ENCODE results near the gene GSX2. TPM values are rescaled to one million over a fixed set of nuclear protein-coding genes. Genes with fewer than 3 reads are reported as not detected.
"Not testable (repeated sequence)": the region's sequence is repeated elsewhere in the genome, so short reads cannot be mapped to it uniquely, and the experiment has no call there.

GSX2 gene
- total RNA-seq, 1 experiment from 2014 or later = not detected

DNA sequence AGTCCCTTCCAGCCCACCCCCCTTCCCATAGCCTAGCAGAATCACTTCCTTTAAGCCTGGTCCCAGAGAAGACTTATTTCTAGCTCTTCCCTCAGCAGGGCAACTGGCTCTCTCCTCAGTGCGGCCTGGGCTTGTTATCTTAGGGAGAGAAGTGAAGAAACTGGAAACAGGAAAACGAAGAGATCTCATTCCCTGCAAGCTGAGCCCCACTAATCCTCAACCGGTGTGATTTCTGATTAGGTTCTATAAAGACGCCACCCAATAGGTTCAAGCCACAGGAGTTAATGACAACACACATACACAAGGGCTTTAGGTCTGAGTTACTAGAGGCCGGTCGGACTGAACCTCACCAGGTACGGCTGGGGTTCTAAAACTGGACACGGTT lies 3.2 kb downstream of the GSX2 start:
- DNase-seq (ENCODE audit: low spot score) = no peak

DNA sequence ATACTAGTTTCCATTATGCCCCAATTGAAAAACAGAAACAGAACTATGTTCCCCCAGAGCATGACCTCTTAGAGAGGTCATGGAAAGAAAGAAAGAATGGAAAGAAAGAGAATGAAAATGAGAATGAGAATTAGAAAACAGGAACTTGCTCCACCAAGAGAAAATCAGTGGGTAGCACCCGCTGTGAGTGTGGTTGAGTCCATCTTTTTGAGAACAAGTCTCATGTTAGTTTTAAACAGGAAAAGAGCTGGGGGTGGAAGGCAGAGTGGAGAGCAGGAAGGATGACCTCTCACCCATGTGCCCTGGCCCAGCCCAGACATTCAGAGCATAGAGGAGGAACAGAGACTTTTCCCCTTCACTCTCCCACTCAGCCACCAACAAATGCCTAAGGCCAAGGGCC lies 4.9 kb downstream of the GSX2 start:
- DNase-seq (ENCODE audit: low spot score) = no peak

DNA sequence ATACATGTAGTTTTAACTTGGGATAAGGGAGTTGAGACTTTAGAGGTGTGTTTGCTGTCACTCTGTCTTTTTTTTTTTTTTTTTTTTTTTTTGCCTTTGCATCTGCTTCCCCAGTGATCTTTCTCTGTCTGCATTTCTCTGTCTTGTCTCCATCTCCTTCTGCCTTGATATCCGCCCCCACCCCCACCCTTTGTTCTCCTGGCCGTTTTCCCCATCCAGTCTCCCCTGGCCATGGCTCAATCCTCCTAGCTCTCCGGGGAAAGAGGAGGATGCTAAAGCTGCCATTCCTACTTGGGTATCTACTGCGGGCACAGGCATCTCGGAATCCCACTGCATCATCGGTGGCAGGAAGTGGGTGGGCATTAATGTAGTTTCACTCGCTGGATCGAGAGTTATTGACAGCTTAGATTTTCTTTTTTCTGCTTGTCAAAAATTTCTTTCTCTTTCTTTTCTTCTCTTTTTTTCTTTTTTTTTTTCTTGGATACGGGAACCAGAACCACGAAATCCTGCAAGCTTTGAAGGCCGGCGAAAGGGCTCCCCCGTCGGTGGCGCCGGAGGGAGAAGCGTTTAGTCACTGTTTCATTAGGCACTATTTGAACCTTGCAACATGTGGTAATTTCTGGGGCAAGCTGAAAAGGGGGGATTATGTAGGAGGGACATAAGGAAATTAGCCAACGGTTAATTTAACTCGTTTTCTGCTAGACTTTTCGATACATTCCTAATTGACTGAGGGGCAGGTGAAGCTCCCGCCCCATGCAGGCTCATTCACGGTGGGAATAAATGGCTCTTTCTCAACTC lies 8.2 kb downstream of the GSX2 start:
- DNase-seq (ENCODE audit: low spot score) = no peak

DNA sequence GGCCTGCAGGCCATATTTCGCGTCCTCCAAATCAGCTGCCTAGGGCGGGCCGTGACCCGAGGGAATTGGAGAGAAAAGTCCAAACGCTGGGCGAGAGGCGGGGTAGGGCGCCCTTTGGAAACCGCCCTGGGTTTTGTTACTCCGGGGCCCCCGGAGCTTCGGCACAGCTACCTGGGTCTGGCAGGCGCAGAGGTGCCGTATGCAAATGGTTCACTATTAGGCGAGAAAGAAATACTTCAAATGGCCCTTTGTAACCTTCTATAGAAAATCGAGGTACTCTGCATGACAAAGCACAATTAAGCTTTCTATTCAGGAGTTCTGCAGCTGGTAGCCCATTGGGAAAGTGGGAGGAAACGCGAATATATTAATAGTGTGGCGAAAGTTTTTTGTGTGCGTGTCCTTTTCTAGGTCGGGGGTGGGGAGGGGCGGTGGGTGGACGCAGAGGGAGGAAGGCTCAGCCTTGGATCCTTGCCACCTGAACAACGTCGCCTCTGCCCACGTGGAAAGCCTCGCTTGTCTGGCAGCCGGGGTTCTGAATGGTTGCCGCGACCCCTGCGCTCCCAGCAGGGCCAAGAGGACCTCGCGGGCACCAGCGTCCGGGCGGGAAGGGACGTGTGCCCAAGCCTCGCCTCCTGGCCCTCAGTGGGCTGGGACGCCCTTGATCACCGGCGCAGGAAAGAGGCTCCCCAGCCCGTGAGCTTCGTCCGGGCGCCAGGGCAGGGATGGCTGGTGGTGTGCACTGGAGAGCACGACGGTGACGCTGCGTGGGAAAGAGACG lies 9.5 kb downstream of the GSX2 start:
- DNase-seq (ENCODE audit: low spot score) = no peak

DNA sequence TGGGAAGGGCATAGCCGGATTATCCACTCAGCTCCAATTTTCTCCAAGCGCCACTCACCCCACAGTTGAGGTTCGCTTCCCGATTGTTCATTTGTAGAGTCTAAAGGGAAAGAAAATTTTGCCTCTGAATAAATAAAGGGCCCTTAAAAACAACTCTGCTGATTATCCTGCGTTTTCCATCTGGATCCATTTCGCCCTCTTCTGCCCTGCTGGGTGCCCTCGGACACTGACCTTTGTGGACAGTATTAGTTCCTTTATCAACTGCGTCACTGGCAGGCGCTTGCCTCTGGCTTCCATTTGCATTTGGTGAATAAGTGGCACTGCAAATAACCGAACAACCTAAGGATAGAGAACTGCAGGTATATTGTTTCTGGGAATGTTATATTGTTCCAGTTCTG lies 10.1 kb downstream of the GSX2 start:
- DNase-seq (ENCODE audit: low spot score) = no peak

DNA sequence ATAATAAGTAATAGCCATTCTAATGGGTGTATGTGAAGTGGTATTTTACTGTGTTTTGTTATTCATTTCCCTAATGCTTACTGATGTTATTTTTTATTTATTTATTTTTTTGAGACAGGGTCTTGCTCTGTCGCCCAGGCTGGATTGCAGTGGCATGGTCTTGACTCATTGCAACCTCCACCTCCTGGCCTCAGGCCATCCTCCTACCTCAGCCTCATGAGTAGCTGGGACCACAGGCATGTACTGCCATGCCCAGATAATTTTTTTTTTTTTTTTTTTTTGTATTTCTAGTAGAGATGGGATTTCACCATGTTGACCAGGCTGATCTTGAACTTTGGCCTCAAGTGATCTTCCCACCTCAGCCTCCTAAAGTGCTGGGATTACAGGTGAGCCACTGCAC lies 13.2 kb downstream of the GSX2 start:
- not testable (repeated sequence) for DNase-seq (ENCODE audit: low spot score)

DNA sequence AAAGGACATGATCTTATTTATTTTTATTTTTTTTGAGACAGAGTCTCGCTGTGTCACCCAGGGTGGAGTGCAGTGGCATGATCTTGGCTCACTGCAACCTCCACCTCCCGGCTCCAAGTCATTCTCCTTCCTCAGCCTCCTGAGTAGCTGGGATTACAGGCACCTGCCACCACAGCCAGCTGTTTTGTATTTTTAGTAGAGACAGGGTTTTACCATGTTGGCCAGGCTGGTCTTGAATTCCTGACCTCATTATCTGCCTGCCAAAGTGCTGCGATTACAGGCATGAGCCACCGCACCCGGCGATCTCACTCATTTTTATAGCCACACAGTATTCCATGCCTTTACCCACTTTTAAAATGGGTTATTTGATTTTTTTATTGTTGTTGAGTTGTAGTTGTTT lies 16.3 kb downstream of the GSX2 start:
- DNase-seq (ENCODE audit: low spot score) = not testable (repeated sequence)

DNA sequence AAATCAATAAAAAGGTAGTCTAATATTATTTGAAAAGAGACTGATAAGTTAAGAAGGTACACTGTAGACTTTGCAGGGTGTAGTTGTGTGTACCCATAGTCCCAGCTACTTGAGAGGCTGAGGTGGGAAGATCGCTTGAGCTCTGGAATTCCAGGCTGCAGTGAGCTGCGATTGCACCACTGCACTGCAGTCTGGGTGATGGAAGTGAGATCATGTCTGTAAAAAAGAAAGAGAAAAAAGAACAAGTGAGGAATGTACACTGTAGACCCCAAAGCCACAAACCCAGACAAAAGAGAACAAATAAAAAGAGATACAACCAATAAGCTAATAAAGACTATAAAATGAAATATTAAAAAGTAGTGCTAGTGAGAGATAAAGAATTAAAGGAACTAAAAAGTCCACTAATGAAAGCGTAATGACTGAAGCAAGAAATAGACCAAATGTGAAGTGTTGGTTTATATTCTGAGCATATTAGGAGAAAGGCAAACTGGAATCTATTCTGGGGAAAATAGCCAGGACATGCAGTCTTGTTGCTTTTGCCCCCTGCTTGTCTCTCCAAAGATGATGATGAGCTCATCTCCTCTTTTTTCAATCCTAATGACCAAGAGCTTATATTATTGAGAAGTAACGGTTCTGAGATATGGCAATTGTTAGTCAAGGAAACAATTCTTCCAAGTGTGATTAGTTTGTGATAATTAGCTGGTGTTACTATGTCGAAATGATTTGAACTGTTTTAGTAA lies 19.1 kb downstream of the GSX2 start:
- DNase-seq (ENCODE audit: low spot score) = no peak

DNA sequence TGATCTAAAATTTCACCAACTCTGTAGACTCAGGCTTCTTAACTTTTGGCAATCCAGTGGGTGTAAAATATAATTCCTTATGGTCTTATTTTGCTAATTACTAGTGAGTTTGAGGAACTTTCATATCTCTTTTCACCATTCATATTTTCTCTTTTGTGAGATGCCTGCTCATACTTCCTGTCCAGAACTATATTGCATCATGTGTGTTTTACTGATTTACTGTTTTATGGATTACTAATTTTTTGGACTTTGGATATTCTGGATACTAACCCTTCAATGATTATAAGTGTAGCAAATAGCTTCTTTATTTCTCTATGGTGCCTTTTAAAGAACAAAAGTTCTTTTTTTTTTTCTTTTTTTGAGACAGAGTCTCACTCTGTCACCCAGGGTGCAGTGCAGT lies 20.6 kb downstream of the GSX2 start:
- DNase-seq (ENCODE audit: low spot score) = no peak

DNA sequence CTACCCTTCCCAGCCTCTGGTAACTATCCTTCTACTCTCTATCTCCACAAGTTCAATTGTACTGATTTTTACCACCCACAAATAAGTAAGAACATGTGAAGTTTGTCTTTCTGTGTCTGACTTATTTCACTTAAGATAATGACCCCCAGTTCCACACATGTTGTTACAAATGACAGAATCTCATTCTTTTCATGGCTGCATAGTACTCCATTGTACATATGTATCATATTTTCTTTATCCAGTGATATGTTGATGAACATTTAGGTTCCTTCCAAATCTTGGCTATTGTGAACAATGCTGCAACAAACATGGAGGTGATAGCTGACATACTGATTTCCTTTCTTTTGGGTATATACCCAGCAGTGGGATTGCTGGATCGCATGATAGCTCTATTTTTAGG lies 27.7 kb downstream of the GSX2 start:
- DNase-seq (ENCODE audit: low spot score) = no peak

DNA sequence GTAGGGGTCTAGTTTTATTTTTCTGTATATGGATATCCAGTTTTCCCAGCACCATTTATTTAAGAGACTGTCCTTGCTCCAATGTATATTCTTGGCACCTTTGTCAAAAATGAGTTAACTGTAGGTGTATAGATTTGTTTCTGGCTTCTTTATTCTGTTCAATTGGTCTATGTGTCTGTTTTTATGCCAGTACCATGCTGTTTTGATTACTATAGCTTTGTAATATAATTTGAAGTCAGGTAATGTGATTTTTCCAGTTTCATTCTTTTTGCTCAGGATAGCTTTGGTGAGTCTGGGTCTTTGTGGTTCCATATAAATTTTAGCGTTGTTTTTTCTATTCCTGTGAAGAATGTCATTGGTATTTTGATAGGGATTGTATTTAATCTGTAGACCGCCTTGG lies 28.7 kb downstream of the GSX2 start:
- not testable (repeated sequence) for DNase-seq (ENCODE audit: low spot score)

DNA sequence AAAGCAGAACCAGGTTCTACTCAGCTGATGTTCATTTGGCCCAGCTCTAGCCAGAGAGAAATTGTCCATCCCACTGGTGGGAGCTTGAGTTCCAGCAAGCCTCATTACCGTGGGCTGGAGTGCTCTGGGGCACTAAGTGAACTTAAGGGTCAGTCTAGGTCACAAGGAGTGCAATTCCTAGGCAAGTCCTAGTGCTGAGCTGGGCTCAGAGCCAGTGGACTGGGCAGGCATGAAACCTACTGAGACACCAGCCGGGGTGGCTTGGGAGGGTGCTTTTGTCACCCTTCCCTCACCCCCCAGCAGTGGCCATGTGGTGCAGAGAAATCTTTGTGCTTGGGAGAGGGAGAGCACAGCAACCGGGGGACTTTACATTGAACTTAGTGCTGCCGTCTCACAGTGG lies 39.4 kb downstream of the GSX2 start:
- DNase-seq (ENCODE audit: low spot score) = no peak

DNA sequence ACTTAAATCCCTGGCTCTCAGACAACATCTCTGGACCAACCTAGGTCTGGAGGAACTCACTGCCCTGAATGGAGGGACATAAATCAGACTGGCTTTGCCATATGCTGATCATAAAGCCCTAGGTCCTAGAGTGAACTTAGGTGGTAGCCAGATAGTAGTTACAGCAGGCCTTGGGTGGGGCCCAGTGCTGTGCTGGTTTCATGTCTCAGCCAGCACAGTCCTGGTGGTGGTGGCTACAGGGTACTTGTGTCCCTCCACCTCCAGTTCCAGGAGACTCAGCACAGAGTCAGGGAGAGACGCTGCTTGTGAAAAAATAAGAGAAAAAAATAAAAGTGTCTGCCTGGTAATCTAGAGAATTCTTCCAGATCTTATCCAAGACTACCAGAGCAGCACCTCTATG lies 40.3 kb downstream of the GSX2 start:
- no peak for DNase-seq (ENCODE audit: low spot score)

DNA sequence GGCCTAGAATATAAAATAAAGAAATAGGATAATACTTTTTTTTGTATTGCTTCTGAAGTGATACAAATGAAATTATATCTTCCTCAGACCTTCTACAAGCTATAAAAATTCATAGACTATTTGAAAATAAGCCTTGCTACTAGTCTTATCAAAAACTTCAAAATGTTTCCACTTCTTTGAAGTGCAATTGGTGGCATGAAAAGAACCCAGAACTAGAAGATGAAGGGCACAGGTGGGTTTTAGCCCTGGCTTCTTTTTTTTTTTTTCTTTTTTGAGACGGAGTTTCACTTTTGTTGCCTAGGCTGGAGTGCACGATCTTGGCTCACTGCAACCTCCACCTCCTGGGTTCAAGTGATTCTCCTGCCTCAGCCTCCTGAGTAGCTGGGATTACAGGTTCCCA lies 44.2 kb downstream of the GSX2 start:
- no peak for DNase-seq (ENCODE audit: low spot score)

DNA sequence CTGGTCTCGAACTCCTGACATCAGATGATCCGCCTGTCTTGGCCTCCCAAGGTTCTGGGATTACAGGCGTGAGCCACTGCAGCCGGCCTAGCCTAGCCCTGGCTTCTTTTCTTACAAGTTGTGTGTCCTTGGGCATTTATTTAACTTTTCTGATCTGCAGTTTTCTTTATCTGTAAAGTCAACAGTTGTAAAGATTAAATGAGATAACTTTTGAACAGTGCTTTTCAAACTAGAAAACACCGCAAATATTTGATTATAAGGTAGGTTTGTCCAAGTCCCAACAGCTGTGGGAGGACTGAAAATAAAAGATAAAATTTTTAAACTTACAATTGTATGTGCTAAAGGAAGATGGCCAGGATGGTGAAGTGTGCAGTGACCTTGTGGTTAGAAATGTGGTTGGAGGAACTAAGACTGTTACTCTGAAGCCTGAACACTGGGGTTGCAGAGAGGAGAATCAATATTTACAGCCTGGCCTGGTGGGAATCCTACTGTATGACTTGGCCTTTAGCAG lies 44.8 kb downstream of the GSX2 start:
- peak; percentile 9 for DNase-seq (ENCODE audit: low spot score)

DNA sequence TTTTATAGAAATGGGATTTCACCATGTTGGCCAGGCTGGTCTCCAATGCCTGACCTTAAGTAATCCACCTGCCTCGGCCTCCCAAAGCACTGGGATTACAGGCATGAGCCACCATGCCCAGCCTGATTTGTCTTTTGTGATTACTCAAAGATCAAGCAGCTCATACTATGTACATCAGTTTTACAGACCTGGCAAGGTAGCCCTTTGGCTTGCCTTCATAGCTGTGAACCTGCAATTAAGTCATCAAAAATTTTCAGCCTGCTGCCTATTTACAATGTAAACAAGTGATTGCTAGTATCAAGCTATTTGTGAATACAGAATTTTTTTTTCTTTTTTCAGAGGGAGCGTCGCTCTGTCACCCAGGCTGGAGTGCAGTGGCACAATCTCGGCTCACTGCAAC lies 46.2 kb downstream of the GSX2 start:
- no peak for DNase-seq (ENCODE audit: low spot score)

DNA sequence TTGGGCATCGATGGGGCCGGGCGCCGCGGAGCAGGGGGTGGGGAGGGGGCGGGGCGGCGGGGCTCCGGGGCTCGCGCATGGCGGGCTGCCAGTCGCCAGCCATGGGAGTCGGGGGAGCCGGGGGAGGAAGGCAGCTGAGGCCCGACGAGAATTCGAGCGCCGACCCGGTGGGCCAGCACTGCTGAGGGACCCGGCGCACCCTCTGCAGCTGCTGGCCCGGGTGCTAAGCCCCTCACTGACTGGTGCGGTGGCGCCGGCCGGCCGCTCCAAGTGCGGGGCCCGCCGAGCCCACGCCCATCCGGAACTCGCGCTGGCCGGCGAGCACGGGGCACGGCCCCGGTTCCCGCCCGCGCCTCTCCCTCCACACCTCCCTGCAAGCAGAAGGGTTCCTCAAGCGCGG lies 49.4 kb downstream of the GSX2 start:
- DNase-seq (ENCODE audit: low spot score) = no peak

Small RNA genes lying within 50 kb of the gene (small RNA-seq; reads per million reads assigned to genes)
- gene AC110792.1 = not detected

Other genes starting within 250 kb of the GSX2 start
- 15.2 and 15.5 TPM in 2 replicates for gene CHIC2, start 35.6 kb upstream of the GSX2 start, total RNA-seq (2014; rRNA removed; shearing (Covaris generic))
- not detected in 2 replicates for gene PDGFRA, start 129.1 kb downstream of the GSX2 start, total RNA-seq (2014; rRNA removed; shearing (Covaris generic))

Measured in HT-29 (cell line).